Panc1 (cell line): ENCODE measurements around the gene ARL13B. TPM values are rescaled to one million over a fixed set of nuclear protein-coding genes. Genes with fewer than 3 reads are reported as not detected.

Experiments
- ATAC-seq: fragments of 200-7000 bp; cut with Tn5 transposase; 2 replicates; pipeline ENCODE4 v1.9.1; 2020; ENCODE audit warnings: mild to moderate bottlenecking, moderate library complexity
- BruUV-seq: library from RNA; stranded (reverse); fragments of 400-500 nt; replicated peaks from 2 replicates; lab custom pipeline; 2021; lab: Mats Ljungman, UMichigan
- CTCF ChIA-PET: fragments of 300-600 bp; sonication (Branson Sonifier 250); formaldehyde crosslinking; loops from one replicate; lab custom pipeline; 2022; ENCODE audit warnings: antibody characterized with exemption; lab: Charles Lee
- POLR2A ChIA-PET: fragments of 300-600 bp; sonication (Branson Sonifier 250); formaldehyde crosslinking; loops from one replicate; lab custom pipeline; 2022; ENCODE audit warnings: antibody characterized with exemption; lab: Charles Lee
- DNase-seq: peaks from one replicate; pipeline ENCODE4 v3.0.0-alpha.2; 2010; ENCODE audit warnings: low read depth, low spot score
- H3K27ac ChIP-seq: 2 replicates; pipeline ENCODE4 v1.5.1; 2011; ENCODE audit warnings: mild to moderate bottlenecking, low read length, inconsistent platforms
- H3K27me3 ChIP-seq: fragments of 200-500 bp; sonication (Bioruptor generic); 2 replicates; pipeline ENCODE4 v1.6.0; 2014; ENCODE audit warnings: low read length, inconsistent platforms; ENCODE audit not compliant: control insufficient read depth, insufficient read depth
- H3K36me3 ChIP-seq: fragments of 200-500 bp; sonication (Bioruptor generic); 2 replicates; pipeline ENCODE4 v1.5.1; 2014; ENCODE audit warnings: inconsistent platforms, mild to moderate bottlenecking, low read length, moderate library complexity; ENCODE audit not compliant: control insufficient read depth, insufficient read depth
- H3K4me1 ChIP-seq: 2 replicates; pipeline ENCODE4 v1.5.1; 2011; ENCODE audit warnings: inconsistent platforms, mild to moderate bottlenecking, low read length, moderate library complexity; ENCODE audit not compliant: control insufficient read depth, insufficient read depth
- H3K4me3 ChIP-seq, 2 experiments: 2 replicates each; pipeline ENCODE4 v1.5.1; 2011 to 2012; ENCODE audit warnings: low read depth in 2 of 2, low read length in 2 of 2, mild to moderate bottlenecking in 2 of 2, inconsistent platforms in 1 of 2, moderate library complexity in 1 of 2
- H3K9me3 ChIP-seq: fragments of 200-500 bp; sonication (Bioruptor generic); 2 replicates; pipeline ENCODE4 v1.5.1; 2014; ENCODE audit warnings: low read depth, mild to moderate bottlenecking, inconsistent platforms, low read length, moderate library complexity; ENCODE audit not compliant: control insufficient read depth, insufficient read depth
- CTCF ChIP-seq: fragments of 450-650 bp; IDR thresholded peaks from 2 replicates; pipeline ENCODE4 v1.5.1; 2017; ENCODE audit warnings: mild to moderate bottlenecking
- POLR2AphosphoS5 ChIP-seq: IDR thresholded peaks from 2 replicates; pipeline ENCODE4 v1.6.1; 2012; ENCODE audit warnings: mild to moderate bottlenecking, low read depth, low read length, moderate library complexity
- REST ChIP-seq, 2 experiments: IDR thresholded peaks; 2 replicates each; pipeline ENCODE4 v1.6.1; 2011 to 2012; ENCODE audit warnings: low read depth in 2 of 2, control low read depth in 1 of 2, low read length in 1 of 2, mild to moderate bottlenecking in 1 of 2, moderate library complexity in 1 of 2; ENCODE audit not compliant: insufficient read depth in 1 of 2
- SIN3A ChIP-seq: IDR thresholded peaks from 2 replicates; pipeline ENCODE4 v1.6.1; 2012; ENCODE audit warnings: low read depth, mild to moderate bottlenecking, low read length, moderate library complexity, borderline replicate concordance; ENCODE audit not compliant: insufficient read depth
- TCF7L2 ChIP-seq: IDR thresholded peaks from 2 replicates; pipeline ENCODE4 v1.6.1; 2011; ENCODE audit warnings: mild to moderate bottlenecking, low read depth, low read length, inconsistent platforms
- in situ Hi-C: cut with HindIII; loops from 2 replicates; pipeline ENCODE4 v1.10.0; 2016; ENCODE audit warnings: low sequenced_read_pairs, low pct_unique_long_range_greater_than_20kb
- intact Hi-C: fragments of 100-400 bp; cut with micrococcal nuclease; formaldehyde crosslinking; loops from one replicate; pipeline ENCODE4 v1.10.0; 2022; ENCODE audit not compliant: unreplicated experiment
- total RNA-seq: library from RNA; stranded (reverse); gene quantifications from one replicate; pipeline ENCODE4 v1.2.1, GENCODE V29; 2021; ENCODE audit not compliant: unreplicated experiment

The ARL13B gene
- total RNA-seq, 1 experiment from 2014 or later = 26.6 TPM

GRCh38 chr3:93994056-93994455 lies 14.1 kb downstream of the ARL13B start:
- CTCF ChIA-PET = no interaction called here
- H3K36me3 ChIP-seq = no peaks in the 10 kb centered on the region
- no TSS peak for BruUV-seq
- ATAC-seq (no peak), DNase-seq (no peak)
- in situ Hi-C loops = no loop called here
- POLR2A ChIA-PET = no interaction called here
- TF ChIP-seq CTCF = no peak
- TF ChIP-seq TCF7L2 = no peak
- no peaks in the 10 kb centered on the region for H3K27me3 ChIP-seq
- no peak overlapping the region for H3K27ac ChIP-seq
- H3K4me1 ChIP-seq = no peaks in the 10 kb centered on the region
- intact Hi-C loops = no loop called here
- H3K9me3 ChIP-seq = no peaks in the 10 kb centered on the region
- no peak overlapping the region for H3K4me3 ChIP-seq

GRCh38 chr3:94001191-94001590 lies 21.2 kb downstream of the ARL13B start:
- no peak overlapping the region for H3K27ac ChIP-seq
- ATAC-seq = no peak
- TF ChIP-seq CTCF = no peak
- no peak for TF ChIP-seq REST (IDR thresholded peaks at IDR 0.05; ENCODE audit: insufficient read depth in 1 of 2, low read depth in 2 of 2, low read length in 1 of 2)
- TF ChIP-seq SIN3A = no peak
- no peak for TF ChIP-seq TCF7L2
- TF ChIP-seq POLR2AphosphoS5 = no peak
- ChIA-PET CTCF (no interaction called here), POLR2A (no interaction called here)
- H3K4me3 ChIP-seq = no peak overlapping the region
- in situ Hi-C loops = no loop called here
- no TSS peak for BruUV-seq
- no peaks in the 10 kb centered on the region for H3K27me3 ChIP-seq
- no peaks in the 10 kb centered on the region for H3K4me1 ChIP-seq
- intact Hi-C loops = no loop called here
- no peak for DNase-seq
- no peaks in the 10 kb centered on the region for H3K36me3 ChIP-seq
- H3K9me3 ChIP-seq = no peaks in the 10 kb centered on the region
